IPS DF 4.7 (cell line): ENCODE data around the gene NRTN.
"Not testable (repeated sequence)": the region's sequence is repeated elsewhere in the genome, so short reads cannot be mapped to it uniquely, and the experiment has no call there.

Experiments
- DNase-seq: peaks from one replicate; pipeline ENCODE4 v3.0.0-alpha.2; 2013; ENCODE audit warnings: low spot score; ENCODE audit errors: extremely low read depth

Gene NRTN

DNA sequence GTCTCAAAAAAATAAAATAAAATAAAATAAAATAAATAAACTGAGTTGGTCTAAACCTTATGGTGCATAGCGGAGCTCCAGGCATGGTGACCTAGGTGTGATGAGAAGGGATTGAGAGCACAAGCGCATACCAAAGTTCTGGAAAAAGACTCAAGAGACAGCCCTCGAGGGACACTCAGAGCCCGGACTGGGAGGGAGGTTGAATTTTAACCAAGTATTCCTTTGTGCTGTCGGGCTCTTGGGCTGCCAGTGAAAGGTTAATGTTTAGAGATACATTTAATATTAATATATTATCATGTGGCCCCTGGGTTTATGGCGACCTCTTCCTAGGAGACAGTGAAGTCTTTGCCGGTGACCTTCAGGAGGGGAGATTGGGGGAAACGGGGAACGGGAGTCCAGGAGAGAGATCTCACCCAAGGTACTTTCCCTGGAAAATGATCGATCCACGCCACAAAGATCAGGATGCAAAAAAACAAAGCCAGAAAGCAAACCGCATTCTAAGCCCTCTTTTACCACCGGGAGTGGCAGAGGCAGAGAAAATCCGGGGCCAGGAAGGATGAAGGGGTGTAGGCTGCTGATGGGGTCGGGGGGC, 33.0 kb downstream of the NRTN start:
- no peak for DNase-seq

- DNase-seq = no peak
These were observed 33.6 kb downstream of the NRTN start for GRCh38 chr19:5838353-5839064.

DNA sequence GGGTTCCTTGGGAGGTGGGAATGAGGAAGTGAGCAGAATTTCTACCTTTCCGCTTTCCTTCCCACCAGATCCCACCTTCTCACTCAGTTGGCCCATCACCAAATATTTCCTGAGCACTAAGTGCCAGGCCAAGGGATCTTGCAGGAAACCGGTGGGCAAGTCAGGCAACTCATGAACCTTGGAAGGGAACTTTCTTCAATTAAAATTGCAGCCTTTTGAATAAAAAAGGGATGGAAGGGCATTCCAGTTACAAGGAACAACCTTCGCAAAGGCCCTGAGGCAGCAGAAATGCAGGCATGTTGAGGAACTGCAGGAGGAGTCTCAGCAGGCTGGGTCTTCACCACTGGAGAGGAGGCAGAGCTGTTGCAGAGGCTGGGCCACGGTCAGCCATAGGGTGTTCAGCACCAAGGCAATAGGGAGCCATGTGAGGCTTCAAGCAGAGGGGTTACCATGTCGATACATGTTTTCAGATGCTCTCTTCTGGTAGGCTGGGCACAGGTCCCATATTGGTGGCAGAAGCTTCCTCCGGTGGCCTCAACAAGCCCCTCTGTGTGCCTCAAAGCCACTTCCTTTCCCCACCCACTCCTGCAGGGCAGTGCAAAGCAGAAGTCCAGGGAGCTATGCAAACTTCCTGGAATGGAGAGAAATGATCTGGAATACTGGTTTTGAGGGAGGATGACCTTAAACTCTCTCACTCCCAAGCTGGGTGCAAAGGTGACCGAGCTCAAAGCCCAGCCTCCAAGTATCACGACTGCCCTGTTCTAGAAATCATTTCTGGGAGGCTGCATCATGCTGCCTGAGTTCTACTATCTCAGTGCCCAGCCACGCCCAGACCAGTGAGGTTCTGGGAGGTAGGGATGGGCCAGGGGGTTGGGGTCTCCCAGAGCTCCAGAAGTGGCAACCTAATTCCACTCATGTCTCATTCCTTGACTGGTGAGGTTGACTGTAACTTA, 34.5 kb downstream of the NRTN start, which contains the start of gene FUT6:
TSS of gene FUT6 (minus strand) at position 638 of the 953 bp plus-strand sequence. CDS start 7,135 bp downstream, outside the sequence.
- DNase-seq = no peak

- not testable (repeated sequence) for DNase-seq
These were observed 36.9 kb downstream of the NRTN start for GRCh38 chr19:5841735-5842111.

DNA sequence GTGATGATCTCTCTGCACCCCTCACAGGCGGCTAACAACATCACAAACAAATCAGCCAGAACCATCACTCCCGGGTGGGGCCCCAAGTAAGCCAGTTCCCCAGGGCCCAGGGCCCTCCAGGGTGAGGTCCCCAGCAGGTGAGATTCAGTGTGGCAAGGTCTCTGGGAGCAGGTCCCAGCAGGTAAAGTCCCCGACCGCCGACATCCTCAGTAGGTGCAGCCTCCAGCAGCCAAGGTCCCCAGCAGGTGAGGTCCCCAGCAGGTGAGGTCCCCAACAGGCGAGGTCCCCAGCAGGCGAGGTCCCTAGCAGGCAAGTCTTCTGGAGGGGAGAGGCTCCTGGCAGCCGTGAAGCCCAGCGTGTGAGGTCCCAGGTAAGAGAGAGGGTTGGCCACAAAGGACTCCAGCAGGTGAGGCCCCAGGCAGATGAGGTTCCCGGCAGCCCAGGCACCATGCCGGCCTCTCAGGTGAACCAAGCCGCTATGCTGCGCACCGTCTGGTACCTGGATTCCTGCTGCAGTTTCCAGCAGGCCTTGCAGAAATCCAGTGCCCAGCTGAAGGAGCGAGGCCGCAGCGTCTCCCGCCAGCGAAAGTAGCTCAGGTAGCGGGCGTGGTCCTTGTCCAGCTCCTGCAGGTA, 38.5 kb downstream of the NRTN start:
- no peak for DNase-seq

- no peak for DNase-seq
These were observed 39.9 kb downstream of the NRTN start for GRCh38 chr19:5844456-5845433.

DNA sequence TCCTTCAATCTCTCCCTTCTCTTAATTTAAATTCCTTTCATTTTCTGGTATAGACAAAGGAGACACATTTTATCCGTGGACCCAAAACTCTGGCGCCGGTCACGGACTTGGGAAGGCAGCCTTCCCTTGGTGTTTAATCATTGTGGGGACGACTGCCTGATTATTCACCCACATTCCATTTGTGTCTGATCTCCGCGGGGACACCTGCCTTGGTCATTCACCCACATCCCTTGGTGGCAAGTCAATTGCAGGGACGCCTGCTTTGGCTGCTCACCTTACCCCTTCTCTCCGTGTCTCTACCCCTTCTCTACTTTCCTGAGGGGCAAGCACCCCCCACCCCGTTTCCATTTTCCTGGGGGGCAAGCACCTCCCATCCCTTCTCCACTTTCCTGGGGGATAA, 43.0 kb downstream of the NRTN start:
- DNase-seq = not testable (repeated sequence)

- not testable (repeated sequence) for DNase-seq
These were observed 43.8 kb downstream of the NRTN start for GRCh38 chr19:5848621-5849020.

DNA sequence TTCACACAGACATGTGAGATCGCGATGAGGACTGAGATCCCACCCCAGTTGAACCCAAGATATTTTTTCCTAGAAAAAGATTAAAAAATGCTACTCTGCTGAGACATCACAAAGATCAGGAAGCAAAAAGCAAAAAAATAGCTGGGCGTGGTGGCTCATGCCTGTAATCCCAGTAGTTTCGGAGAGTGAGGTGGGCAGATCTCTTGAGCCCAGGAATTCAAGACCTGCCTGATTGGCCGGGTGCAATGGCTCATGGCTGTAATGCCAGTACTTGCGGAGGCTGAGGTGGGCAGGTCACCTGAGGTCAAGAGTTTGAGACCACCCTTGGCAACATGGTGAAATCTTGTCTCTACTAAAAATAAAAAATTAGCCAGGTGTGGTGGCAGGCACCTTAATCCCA, 45.3 kb downstream of the NRTN start:
- no peak for DNase-seq

- DNase-seq = no peak
These were observed 46.0 kb downstream of the NRTN start for GRCh38 chr19:5850743-5851293.

- DNase-seq = no peak
These were observed 46.4 kb downstream of the NRTN start, which contains the start of gene FUT3 for GRCh38 chr19:5851302-5851701. TSS of gene FUT3 (minus strand) at chr19:5851449.

GRCh38 chr19:5854121-5854520, 49.3 kb downstream of the NRTN start:
- not testable (repeated sequence) for DNase-seq

DNA sequence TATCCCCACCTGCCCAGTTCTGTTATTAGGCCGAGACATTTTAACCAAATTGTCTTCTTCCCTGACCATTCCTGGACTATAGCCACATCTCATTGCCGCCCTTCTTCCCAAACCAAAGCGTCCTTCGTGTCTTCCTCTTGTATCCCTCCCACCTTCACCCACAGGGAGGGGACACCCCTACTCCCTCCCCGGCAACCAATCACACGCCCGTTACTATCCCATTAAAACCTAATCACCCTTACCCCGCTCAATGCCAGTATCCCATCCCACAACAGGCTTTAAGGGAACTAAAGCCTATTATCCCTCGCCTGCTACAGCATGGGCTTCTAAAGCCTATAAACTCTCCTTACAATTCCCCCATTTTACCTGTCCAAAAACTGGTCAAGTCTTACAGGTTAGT, 50.3 kb downstream of the NRTN start:
- DNase-seq = not testable (repeated sequence)

GRCh38 chr19:5857203-5858081, 52.6 kb downstream of the NRTN start:
- DNase-seq = no peak

GRCh38 chr19:5863030-5863665, 58.3 kb downstream of the NRTN start:
- DNase-seq = no peak

DNA sequence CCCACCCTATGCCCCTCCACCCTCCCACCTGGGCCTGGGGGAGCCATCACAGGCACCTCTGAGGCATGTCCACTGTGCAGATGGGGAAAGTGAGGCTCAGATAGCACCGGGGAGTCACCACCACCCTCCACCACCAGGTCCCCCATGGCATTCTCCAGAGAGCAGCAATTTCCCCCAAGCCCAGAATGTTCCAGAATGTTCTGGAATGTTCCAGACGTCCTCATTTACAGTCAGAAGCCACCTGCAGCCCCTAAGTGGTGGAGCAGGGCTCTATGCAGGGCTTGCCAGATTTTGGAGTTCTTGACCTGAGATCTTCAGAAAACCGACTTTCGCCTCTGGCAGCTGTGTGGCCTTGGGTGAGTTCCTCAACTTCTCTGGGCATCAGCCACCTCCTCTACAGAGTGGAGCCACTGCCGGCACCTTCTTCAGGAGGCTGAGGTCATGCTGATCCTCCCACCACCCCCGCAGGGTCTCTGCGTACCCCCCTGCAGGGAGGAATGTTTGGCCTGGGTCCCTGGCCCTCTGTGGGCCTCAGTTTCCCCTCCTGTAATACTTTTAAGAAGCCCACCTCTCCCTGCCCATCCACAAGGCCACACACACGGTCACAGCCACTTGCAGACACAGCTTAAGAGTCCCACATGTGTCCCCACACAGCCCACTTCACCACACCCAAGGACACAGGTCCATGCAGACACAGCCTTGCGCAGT, 59.3 kb downstream of the NRTN start:
- no peak for DNase-seq

DNA sequence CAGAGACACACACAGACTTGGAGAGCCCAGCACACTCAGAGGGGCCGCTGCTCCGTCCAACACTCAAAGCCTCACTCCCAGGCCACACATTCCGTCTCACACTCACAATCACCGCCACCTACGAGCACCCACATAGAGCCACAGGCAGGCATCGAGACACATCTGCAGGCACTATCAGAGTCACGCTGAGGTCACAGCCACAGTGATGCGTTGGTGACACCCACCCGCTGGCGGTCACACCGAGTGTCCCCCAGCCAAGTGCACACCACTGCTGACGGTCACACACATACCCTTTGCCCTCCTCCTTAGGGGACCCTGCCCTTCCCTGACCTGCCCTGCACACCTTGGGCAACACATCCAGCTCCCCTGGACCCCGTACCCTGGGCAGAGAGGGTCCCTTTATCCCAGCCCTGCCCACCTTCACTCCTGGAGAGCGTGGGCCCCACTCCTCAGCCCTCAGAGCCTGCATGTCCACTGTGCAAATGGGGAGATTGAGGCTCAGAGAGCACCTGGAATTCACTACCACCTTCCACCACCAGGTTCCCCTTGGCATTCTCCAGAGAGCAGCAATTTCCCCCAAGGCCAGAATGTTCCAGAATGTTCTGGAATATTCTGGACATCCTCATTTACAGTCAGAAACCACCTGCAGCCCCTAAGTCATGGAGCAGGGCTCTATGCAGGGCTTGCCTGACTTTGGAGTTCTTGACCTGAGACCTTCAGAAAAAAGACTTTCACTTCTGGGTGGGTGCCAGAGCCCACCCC, 60.0 kb downstream of the NRTN start:
- no peak for DNase-seq
